Retinal pigment epithelial cell (primary cell): ENCODE results near the gene FLT3.

Experiments used
- DNase-seq: peaks from one replicate; pipeline ENCODE4 v3.0.0-alpha.2; 2010; ENCODE audit warnings: low read depth
- H3K4me3 ChIP-seq: 2 replicates; pipeline ENCODE4 v1.5.1; 2011; ENCODE audit warnings: mild to moderate bottlenecking, low read length, control low read depth, moderate library complexity
- CTCF ChIP-seq: conservative IDR thresholded peaks from 2 replicates; pipeline ENCODE4 v1.5.1; 2011; ENCODE audit warnings: low read depth, low read length, control low read depth, inconsistent platforms

Gene FLT3

GRCh38 chr13:27977476-27978300 lies 122.7 kb downstream of the FLT3 start:
- no peak for TF ChIP-seq CTCF
- no peak for DNase-seq
- H3K4me3 ChIP-seq, result no peak overlapping the region

- no peak overlapping the region for H3K4me3 ChIP-seq
- TF ChIP-seq CTCF, result no peak
- DNase-seq, result no peak
Measured at GRCh38 chr13:27976362-27977091, 123.8 kb downstream of the FLT3 start.

- DNase-seq, result no peak
- H3K4me3 ChIP-seq, result no peak overlapping the region
- TF ChIP-seq CTCF, result no peak
Measured at GRCh38 chr13:27975564-27976361, 124.6 kb downstream of the FLT3 start.

GRCh38 chr13:27973961-27974662 lies 126.3 kb downstream of the FLT3 start:
- DNase-seq, result no peak
- H3K4me3 ChIP-seq, result no peak overlapping the region
- TF ChIP-seq CTCF, result no peak

GRCh38 chr13:27973291-27973690 lies 127.1 kb downstream of the FLT3 start:
- H3K4me3 ChIP-seq, result no peak overlapping the region
- DNase-seq, result no peak
- TF ChIP-seq CTCF, result no peak

- H3K4me3 ChIP-seq, result no peak overlapping the region
- DNase-seq, result no peak
- no peak for TF ChIP-seq CTCF
Measured at GRCh38 chr13:27972478-27972820, 127.9 kb downstream of the FLT3 start.
